GM18909 (cell line): ENCODE data around the gene TIMM44.
"Not testable (repeated sequence)": the region's sequence is repeated elsewhere in the genome, so short reads cannot be mapped to it uniquely, and the experiment has no call there.

Experiments used
- ATAC-seq: cut with Tn5 transposase; IDR thresholded peaks from one replicate; pipeline ENCODE4 v1.9.1; 2021; ENCODE audit warnings: mild to moderate bottlenecking; ENCODE audit not compliant: unreplicated experiment, poor library complexity

TIMM44 gene

DNA sequence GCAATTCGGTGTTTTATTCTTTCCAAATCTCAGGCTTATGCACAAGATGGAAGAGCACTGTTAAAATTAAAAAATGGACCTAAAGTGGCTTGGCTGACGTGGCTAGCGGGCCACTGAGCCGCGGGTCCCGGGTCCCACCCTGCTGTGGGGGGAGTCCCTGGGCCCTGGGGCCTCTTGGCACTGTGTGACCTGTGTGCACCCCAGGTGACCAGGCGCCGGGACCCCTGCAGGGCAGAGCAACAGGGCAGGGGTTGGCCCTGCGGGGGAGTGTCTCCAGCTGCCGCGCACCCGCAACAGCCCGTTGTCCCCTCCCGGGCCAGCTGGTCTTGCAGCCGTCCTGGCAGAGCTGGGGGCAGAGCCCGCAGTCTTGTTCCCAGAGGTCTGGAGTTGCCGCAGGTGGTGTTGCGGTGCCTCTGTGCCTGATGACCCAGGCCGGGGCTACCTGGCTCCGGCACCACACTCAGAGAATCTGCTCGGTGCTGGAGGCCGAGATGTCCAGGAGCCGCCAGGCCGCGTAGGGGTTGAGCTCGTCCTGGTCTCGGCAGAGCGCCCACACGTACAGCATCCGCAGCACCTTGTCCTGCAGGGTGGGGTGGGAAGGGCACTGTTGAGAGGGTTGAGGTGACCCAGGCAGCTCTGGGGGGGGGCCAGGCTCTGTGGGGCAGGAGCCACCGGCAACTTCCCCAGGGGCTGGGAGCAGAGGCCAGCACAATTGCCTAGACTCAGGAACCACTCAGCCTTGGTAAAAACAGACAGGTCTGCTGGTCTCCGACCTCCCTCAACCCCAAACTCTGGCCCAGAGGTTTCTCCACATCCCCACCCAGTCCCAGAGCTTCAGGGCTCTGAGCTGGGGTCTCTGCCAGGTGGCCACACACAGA lies 16.5 kb downstream of the TIMM44 start:
- ATAC-seq, result no peak

DNA sequence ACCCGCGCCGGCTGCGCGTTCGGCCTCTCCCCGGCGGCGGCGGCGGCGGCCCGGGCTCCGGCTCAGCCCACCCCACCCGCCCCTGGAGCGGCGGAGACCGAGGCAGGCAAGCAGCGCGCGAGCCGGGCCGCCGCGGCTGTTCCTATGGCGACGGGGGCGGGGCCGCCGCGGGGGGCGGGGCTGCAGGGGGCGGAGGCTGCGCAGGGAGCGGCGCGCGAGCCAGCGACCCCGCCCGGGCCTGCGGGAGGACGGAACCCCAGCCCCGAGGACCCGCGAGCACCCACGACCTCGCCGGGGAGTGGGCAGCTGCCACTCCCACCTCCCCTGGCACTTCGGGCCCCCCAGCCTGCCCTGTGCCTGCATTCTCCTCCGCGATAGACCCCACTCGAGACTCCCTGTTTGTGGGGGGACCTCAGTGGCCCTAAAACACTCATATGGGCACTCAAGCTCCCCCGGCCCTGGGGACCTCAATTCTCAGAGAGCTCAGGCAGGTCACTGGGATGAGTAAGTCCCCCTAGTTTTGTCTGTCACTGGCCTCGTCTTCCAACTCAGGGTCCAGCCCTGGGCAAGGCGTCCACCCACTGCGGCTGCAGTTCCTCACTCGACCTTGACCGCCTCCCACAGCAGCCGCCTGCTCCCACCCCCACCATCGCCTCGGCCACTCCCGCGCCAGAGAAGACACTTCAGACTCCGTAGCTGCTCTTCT lies 17.3 kb downstream of the TIMM44 start, which contains the start of gene CTXN1:
Gene CTXN1 (minus strand): TSS at position 115 of the 706 bp plus-strand sequence. CDS start 597 bp downstream, outside the sequence.
- no peak for ATAC-seq

DNA sequence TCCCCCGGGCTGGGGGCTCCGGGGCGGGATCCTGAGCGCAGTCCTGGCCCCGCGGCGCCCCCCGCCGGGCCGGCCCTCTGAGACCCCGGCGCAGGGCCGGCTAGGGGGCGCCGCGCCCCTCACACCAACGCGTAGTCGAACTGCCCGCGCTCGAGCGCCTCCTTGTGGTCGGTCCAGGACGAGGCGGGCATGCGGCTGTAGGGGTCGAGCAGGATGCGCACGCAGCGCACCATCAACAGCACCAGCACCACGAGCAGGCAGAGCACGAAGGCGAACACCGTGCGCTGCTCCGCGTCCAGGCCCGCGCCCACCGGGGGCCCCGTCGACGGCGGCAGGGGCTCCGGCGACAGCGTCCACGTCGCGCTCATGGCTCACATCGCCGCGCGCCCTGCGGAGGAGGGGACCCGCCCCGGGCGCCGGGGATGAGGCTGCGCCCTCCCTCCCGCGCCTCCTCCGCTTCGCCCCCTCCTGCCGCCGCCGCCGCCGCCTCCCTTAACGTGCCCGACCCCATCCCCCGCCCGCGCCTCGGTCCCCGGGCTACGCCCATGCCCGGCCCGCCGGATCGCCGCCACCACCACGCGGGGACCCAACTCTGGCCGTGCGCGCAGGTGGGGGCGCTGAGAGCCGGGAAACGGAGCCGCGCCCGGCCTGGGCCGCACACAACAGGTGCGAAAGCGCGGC lies 18.2 kb downstream of the TIMM44 start:
- ATAC-seq, result no peak

DNA sequence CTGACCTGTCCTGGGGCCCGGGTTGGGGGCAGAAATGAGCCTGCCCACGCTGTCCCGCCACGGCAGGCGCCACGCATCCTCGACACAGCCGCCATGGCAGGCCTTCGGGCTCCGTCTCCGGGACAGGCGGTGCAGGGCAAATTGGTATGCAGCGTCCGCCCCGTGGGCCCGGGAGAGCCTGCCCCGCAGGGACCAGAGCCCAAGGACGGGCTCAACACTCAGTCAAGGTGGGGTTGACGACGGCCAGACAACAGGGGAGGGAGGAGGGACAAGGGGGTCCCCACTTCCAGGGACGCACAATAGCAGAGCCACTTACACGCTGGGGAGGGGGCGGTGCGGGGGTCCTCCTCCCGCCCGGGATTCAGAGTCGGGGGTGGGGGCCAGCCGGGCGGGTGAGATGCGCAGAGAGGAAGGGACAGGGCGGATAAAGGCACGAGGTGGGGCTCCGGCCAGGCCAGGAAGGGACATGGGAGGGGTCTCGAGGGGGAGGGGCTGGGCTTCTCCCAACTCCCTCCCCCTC lies 18.8 kb downstream of the TIMM44 start:
- ATAC-seq, result no peak

DNA sequence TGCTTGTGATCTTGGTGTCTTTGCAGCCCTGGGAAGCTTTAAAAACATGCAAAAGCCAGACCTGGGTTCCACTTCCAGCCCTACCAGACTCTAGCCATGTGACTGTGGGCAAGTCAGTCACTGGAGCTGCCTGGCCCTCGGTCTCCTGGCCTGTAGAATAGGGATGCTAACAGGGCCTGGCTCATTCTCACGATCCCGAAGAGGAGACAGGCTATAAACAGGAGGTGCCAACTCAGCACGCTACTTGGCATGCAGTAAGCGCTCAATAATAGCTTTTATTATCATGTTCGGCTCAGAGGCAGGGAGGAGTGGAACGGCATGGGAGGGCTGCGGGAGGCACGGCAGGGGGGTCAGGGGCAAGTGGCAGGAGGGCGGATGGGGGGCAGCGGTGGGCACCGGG lies 19.2 kb downstream of the TIMM44 start:
- ATAC-seq, result no peak

DNA sequence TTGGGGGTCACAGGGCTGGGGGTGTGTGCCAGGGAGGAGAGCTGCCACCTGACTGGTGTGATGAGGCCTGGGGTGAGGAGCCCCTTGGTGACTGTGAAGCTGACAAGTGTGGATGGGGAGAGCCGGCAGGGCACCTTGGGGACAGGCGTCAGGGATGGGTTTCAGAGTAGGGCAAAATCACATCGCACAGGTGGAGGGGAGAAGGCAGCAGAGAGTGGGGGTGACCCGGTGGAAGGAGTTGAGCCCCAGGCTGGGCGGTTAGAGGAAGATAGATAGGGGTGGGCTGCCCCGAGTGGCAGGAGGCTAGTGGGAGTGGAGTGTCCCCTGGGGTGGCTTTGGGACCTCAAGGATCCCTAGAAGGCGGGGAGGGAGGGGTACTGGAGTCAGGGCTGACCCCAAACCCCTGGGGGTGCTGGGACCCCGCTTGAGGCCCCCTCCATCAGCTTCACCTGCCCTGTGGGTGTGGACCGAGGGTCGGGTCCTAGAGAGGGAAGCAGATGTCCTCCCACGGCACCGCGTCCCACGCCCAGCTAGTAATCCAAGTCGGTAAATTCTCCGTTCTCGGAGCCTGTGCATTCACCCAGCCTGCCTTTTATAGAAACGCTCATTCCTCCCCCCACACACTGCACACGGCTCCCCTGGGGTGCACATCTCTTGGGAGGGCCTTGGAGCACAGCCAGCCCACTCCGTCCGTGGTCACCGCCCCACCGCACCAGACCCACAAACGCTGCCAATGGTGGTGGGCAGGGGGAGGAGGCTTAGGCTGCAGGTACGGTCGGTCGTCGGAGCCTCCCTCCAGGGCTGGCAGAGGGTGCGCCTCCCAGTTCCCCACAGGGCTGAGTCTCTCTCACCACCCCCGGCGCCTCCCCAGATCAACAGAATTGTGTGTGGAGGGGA lies 19.9 kb downstream of the TIMM44 start:
- no peak for ATAC-seq

DNA sequence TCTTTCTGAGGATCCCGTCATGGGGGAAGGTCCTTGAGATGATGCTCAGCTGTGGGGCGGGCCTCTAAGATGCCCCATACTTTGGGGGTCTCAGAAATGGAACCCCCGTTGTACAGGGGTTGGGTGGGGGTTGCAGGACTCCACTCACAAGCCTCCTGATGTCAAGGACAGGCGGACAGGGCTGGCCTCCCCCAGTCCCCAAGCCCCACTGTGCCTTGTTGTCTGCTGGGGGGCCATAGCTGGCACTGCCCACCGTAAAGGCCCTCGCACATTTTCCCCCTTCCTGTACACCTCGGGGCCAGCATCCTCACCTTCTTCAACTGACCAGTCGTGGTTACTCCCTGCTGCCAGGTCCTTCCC lies 20.6 kb downstream of the TIMM44 start:
- ATAC-seq, result no peak

DNA sequence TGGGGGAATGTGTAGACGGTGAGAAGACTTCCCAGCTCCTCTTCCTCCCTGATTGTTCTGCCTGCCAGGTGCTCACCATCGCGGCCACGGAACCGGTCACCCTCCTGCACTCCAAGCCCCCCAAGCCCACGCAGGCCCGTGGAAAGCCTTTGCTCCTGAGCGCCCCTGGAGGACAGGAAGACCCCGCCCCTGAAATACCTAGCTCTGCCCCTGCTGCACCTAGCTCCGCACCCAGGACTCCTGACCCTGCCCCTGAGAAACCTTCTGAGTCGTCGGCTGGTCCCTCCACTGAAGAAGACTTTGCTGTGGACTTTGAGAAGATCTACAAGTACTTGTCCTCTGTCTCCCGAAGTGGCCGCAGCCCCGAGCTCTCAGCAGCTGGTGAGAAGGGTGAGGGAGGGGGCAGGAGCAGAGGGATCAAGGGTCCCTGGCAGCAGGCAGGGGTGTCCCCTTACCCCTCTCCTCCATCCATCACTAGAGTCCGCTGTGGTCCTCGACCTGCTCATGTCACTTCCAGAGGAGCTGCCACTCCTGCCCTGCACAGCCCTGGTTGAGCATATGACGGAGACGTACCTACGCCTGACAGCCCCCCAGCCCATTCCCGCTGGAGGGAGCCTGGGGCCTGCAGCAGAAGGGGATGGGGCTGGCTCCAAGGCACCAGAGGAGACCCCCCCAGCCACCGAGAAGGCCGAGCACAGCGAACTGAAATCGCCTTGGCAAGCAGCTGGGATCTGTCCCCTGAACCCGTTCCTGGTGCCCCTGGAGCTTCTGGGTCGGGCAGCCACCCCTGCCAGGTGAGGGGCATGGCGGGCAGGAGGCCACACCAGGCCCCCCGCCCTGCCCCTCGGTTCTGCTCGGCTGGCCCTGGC lies 21.3 kb downstream of the TIMM44 start:
- no peak for ATAC-seq

DNA sequence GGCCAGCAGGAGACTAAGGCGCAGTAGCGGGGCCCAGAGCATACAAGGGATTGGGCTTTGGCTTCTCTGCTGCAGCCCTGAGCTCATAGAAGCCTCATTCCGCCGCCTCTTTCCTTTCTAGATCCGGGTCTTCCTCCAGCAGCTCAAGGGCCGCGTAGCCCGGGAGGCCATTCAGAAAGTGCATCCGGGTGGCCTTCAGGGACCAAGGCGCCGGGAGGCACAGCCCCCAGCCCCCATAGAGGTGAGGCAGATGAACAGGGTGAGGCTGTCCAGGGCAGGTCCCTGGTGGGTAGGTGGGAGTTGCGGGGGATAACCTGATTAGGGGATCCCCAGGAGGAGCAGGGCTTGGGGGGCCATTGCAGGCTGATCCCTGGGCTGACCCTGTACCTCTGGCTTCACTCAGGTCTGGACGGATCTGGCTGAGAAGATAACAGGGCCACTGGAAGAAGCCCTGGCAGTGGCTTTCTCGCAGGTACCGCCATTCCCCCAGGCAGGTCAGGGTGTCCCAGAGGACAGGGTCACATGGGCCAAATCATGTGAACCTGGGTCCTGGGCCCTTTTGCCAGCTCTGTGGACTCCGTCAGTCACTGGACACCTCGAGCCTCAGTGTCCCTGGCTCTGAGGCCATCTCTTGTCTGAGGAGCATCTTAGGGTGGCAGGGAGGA lies 22.0 kb downstream of the TIMM44 start:
- ATAC-seq, result no peak

DNA sequence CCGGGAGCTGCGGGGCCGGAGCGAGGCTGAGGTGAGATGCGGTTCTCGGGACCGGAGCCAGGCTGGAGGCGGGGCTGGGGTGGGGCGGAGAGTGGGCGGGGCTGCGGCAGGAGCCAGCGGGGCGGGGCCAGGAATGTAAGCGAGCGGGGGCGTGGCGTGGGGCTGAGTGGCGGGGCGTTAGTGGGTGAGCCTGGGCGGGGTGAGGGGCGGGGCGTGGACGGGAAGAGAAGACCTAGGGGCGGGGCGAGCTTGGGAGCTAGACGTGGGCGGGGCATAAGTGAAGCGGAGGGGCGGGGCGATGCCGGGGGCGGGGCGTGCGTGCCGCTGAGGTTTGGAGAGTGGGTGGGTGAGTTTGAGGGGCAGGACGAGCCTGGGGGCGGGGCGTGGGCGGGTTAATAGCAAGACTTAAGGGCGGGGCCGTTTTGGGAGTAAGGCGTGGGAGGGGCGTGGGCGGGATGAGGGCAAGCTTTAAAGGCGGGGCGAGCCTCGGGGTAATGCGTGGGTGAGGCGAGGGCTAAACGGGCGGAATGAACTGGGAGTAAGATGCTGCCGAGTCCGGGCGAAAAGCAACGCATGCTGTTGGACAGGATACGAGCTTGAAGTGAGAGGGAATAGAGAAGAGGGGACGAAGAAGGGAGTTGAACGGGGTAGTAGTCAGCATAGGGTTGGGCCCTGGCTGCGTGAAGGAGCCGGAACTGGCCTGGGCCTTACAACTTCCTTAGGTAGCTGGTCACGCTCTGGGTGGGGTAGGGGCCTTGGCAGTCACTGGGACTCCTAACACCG lies 22.8 kb downstream of the TIMM44 start:
- peak; percentile 46 for ATAC-seq

DNA sequence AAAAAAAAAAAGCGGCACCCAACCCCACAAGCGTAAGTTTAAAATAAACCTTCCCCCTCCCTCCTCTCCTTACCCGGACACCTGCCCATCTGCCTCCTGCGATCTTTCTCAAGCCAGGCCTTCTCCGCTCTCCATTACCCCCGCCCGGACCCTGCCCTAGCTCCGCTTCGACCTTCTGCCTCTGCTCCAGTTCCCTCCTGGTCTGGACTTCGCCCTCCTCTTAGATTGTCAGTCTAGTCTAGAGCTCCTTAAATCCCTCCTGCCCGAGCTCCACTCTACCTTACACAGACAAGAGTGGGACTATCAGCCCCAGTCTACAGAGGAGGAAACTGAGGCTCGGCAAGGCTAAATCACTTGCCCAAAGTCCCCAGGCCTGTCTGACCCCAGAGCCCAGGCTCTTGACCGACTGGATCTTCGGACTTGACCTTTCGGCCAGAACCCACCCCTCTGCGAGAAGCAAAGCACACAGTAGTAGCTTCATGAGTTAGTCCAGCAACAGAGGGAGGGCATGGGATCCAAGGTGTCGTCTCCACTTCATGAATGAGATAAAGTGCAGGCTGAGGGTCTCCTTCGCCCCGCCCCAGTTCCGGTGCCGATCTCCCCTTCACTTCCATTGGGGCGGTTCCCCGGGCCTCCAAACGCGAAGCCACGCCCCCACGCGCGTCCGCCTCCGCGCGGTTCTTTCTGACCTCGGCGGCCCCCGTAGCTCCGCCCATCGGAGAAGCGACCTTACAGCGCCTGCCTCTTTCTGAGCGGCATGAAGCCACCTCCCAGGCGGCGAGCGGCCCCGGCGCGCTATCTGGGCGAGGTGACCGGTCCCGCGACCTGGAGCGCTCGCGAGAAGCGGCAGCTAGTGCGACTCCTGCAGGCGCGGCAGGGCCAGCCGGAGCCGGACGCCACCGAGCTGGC lies 23.6 kb downstream of the TIMM44 start, which contains the start of gene SNAPC2:
Gene SNAPC2 (plus strand): TSS at position 729 of the 909 bp plus-strand sequence. CDS start 29 bp downstream, at position 758.
- ATAC-seq, result peak; percentile 67

DNA sequence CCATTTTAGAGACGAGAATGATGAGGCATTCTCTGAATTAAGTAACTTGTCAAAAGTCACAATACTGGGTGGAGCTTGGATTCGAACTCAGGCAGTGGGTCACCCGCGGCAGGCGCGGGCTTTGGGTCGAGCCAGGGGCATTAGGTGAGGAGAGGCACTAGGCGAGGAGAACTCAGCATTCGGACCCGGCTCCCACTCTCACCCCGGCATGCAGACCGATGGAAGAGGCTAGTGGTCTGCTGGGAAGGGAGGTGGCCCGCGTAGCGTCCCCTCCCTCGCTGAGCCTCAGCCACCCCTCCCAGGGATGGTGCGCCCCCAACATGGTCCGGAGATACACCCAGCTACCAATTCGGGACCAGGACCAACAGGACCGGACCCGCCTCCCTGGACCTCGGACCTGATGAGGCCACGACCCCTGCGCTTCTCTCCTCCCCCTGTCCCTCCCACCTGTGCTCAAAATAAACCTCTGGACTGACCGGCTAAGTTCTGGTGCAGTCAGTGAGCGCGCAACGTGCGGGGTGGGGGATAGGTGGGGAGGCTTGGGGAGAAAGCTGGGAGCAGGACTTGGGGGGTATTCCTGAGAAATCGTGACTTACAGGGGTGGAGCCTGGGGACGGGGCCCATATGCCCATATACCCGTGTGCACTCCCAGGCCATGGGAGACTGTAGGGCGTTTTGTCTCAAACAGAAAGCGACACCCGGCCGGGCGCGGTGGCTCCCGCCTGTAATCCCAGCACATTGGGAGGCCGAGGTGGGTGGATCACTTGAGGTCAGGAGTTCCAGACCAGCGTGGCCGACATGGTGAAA lies 24.6 kb downstream of the TIMM44 start:
- no peak for ATAC-seq

DNA sequence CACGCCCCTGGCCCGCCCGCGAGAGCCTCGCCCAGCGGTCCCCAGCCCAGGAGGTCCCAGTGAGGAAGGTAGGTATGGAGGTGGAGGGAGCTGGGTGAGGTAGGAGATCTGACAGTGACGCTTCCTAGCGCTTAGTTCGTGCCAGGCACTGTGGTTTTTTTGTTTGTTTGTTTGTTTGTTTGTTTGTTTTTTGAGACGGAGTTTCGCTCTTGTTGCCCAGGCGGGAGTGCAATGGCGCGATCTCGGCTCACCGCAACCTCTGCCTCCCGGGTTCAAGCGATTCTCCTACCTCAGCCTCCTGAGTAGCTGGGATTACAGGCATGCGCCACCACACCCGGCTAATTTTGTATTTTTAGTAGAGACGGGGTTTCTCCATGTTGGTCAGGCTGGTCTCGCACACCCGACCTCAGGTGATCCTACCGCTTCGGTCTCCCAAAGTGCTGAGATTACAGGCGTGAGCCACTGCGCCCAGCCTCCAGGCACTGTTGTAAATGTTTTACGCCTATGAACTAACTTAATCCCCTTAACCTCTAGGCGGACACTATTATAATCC lies 25.3 kb downstream of the TIMM44 start:
- not testable (repeated sequence) for ATAC-seq

DNA sequence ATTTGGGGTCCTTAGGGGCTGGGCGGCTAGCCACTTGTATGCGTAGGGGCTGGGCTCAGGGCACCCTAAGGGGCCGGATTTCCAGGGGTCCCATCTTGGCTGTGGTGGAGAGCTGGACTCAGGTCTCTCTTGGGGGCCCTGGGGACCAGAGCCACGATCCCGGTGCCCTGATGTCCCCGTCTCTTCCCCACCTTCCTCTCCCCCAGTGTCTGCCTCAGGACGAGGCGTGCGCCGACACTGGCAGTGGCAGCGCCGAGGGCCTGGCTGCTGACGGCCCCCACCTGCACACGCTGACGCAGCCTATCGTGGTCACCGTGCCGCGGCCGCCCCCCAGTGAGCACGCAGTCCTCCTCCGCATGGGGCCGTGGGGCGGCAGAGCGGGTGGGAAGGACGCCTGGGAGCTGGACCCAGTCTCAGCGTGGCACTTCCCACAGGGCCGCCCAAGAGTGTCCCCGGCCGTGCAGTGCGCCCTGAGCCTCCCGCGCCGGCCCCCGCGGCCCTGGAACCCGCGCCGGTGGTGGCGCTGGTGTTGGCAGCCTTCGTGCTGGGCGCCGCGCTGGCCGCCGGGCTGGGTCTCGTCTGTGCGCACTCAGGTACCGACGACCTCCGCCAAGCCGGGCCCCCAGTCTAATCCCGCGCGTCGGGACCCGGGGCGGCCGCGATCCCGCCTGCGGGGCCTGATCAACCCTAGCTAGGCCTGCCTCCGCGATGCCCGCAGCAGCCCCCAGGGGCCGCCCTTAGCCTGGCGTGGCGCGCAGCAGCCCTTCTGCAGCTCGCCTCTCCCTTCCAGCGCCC lies 26.0 kb downstream of the TIMM44 start:
- ATAC-seq, result no peak

DNA sequence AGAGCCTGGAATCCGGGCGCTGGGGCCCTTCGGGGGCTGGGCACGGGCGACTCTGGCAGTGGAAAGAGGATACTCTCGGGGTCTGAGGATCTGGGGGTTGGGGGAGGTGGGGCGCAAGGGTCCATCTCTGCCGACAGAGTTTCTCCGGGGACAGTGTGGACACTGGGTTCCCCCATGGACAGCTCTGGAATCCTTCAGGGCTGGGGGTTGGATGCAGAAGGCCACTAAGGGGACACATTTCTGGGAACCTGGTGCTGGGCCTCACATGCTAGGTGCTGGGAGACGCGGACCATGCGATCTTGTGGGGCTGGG lies 26.6 kb downstream of the TIMM44 start:
- no peak for ATAC-seq
